Astrocyte of the spinal cord (primary cell): ENCODE results near the gene SLC2A11.
"Not testable (repeated sequence)": the region's sequence is repeated elsewhere in the genome, so short reads cannot be mapped to it uniquely, and the experiment has no call there.

Experiments
- DNase-seq: peaks from one replicate; pipeline ENCODE4 v3.0.0; 2011; ENCODE audit warnings: low read depth, low spot score
- H3K4me3 ChIP-seq: 2 replicates; pipeline ENCODE4 v1.5.1; 2011; ENCODE audit warnings: low read depth, mild to moderate bottlenecking, low read length, moderate library complexity
- in situ Hi-C: cut with HindIII; loops from 2 replicates; pipeline ENCODE4 v1.10.0; 2017; ENCODE audit warnings: low sequenced_read_pairs
- TF ChIP-seq, protein P1 (sequence below): IDR thresholded peaks from 2 replicates; pipeline ENCODE4 v1.5.1; 2012; ENCODE audit warnings: low read depth, mild to moderate bottlenecking, low read length, inconsistent platforms

The SLC2A11 gene

GRCh38 chr22:23899042-23899745 lies 41.5 kb downstream of the SLC2A11 start:
- TF ChIP-seq, protein P1, sequence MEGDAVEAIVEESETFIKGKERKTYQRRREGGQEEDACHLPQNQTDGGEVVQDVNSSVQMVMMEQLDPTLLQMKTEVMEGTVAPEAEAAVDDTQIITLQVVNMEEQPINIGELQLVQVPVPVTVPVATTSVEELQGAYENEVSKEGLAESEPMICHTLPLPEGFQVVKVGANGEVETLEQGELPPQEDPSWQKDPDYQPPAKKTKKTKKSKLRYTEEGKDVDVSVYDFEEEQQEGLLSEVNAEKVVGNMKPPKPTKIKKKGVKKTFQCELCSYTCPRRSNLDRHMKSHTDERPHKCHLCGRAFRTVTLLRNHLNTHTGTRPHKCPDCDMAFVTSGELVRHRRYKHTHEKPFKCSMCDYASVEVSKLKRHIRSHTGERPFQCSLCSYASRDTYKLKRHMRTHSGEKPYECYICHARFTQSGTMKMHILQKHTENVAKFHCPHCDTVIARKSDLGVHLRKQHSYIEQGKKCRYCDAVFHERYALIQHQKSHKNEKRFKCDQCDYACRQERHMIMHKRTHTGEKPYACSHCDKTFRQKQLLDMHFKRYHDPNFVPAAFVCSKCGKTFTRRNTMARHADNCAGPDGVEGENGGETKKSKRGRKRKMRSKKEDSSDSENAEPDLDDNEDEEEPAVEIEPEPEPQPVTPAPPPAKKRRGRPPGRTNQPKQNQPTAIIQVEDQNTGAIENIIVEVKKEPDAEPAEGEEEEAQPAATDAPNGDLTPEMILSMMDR, result no peak
- in situ Hi-C loops, result no loop called here
- DNase-seq, result no peak
- no peak overlapping the region for H3K4me3 ChIP-seq

DNA sequence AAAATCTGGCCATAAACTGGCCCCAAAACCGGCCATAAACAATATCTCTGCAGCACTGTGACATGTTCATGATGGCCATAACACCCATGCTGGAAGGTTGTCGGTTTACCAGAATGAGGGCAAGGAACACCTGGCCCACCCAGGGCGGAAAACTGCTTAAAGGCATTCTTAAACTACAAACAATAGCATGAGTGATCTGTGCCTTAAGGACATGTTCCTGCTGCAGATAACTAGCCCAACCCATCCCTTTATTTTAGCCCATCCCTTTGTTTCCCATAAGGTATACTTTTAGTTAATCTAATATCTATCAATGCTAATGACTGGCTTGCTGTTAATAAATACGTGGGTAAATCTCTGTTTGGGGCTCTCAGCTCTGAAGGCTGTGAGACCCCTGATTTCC lies 42.6 kb downstream of the SLC2A11 start:
- DNase-seq, in situ Hi-C loops, H3K4me3 ChIP-seq: not testable (repeated sequence)

DNA sequence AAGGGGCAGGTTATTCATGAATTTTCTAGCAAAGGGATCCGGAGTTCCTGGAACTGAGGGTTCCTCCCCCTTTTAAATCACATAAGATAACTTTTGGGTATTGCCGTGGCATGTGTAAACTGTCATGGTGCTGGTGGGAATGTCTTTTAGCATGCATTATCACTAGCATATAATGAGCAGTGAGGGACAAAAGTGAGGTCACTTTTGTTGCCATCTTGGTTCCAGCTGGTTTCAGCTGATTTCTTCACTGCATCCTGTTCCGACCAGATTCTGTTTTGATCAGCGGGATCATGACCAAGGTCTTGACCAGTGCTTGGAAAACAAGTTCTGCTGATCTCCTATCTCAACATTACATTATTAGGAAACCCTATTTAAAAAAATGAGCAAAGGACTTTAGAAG lies 43.9 kb downstream of the SLC2A11 start:
- no peak overlapping the region for H3K4me3 ChIP-seq
- DNase-seq, result no peak
- TF ChIP-seq, protein P1, result no peak
- in situ Hi-C loops, result no loop called here

DNA sequence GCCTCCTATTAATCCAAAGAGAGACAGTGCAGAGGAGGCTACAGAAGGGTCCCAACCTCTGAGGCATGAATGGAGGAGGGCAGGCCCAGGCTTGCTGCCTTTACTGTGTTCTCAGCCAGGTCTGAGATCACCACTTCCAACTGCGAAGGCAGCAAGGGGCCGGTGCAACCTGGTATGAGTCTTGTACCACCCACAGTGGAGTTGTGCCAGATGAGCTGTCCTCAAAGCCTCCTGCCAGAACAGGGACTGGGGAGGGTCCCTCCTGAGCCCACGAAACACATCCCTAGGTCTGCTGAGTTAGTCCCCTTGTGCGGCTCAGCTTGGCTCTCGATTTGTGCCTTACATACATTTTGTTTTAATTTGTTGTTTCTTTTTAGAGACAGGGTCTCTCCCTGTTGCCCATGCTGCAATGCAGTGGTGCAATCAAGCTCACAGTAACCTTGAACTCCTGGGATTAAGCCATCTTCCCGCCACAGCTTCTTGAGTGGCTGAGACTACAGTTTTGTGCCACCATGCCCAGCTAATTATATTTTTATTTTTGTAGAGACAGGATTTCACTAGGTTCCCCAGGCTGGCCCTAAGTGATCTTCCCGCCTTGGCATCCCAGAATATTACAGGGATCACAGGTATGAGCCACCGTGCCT lies 45.8 kb downstream of the SLC2A11 start:
- in situ Hi-C loops, result no loop called here
- TF ChIP-seq, protein P1, result no peak
- no peak overlapping the region for H3K4me3 ChIP-seq
- peak; percentile 25 for DNase-seq

- H3K4me3 ChIP-seq, result no peak overlapping the region
- in situ Hi-C loops, result no loop called here
- no peak for DNase-seq
- TF ChIP-seq, protein P1, result no peak
Measured at GRCh38 chr22:23904573-23905254, 47.0 kb downstream of the SLC2A11 start.

- TF ChIP-seq, protein P1, result no peak
- in situ Hi-C loops, result no loop called here
- H3K4me3 ChIP-seq, result no peak overlapping the region
Measured at GRCh38 chr22:23906641-23907040, 49.0 kb downstream of the SLC2A11 start.

DNA sequence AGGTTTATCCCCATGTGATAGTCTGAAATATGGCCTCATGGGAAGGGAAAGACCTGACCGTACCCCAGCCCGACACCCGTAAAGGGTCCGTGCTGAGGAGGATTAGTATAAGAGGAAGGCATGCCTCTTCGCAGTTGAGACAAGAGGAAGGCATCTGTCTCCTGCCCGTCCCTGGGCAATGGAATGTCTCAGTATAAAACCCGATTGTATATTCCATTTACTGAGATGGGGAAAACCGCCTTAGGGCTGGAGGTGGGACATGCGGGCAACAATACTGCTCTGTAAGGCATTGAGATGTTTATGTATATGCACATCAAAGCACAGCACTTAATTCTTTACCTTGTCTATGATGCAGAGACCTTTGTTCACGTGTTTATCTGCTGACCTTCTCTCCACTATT lies 49.7 kb downstream of the SLC2A11 start:
- H3K4me3 ChIP-seq, in situ Hi-C loops, DNase-seq: not testable (repeated sequence)

More at GRCh38 chr22:23906641-23907040, 49.0 kb downstream of the SLC2A11 start:
- no peak for DNase-seq
